Stimulated activated CD4-positive, alpha-beta T cell treated with anti-CD3 and anti-CD28 coated beads, Interleukin-2, amount 100 ng/mL, for 4 hours (primary cell): Measurements from ENCODE around the gene SKIDA1.

Experiments
- DNase-seq: peaks from one replicate; pipeline ENCODE4 v3.0.0-alpha.2; 2020; ENCODE audit warnings: low read depth

The SKIDA1 gene

DNA sequence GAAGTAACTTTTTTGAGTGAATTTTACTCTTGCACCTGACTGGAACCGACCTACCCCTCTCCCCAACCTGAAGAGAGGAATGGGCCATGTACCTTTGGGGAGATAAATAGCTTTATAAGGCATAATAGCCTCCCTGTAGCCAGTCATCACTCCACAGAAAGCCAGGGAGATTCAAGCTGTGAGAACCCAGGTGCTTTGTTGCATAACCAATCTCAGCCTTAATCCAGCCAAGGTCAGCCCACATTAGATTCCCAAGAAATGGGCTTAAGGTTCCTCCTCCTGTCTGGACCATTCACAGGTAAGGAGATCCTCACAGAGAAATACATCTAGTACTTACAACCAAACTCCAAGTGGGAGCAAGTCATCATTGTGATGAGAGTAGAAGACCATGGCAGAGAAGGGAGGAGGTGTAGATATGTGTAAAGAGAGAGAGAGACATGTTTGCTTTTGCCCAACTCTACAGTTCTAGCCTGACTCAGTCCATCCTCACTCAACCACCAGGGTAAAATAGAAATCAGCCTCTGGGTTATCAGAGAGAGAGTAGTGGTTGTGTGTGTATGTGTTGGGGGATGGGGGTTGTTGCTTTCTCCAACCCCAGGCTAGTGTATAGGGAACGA is 23.6 kb downstream of the SKIDA1 start:
- no peak for DNase-seq

DNA sequence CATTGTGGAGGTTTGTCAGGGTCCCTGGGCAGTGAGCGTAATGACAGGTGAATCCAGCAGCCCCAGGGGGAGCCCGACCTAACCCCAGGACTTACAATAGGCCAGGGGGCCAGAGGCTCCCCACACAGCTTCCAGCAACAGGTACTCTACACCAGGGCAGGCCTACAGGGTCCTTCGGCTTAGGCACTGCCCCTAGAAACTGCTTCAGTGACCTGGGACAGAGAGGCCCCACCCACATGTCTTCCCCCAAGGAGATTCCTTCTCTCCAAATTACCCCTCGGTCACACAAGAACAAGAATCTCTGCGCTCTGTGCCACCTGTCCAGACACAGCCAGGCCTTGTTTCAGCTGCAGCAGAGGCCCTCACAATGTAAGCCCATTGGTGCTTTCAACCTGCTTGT is 24.4 kb downstream of the SKIDA1 start:
- DNase-seq: no peak

DNA sequence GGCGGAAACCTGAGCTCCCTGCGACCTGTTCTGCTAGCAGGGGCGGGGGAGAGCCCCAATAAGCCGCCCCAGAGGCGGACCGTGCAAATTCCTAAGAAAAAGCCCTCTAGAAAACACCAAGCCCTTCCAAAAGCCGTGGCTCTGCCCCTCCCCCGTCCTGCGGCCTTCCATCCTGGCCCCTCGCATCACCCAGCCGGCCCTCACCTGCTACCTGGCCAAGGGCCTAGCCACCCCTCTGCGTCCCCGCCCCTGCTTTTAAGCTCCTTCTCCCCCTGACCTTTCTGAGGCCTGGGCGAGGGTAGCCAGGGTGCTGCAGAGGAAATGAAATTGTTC is 24.9 kb downstream of the SKIDA1 start:
- no peak for DNase-seq

DNA sequence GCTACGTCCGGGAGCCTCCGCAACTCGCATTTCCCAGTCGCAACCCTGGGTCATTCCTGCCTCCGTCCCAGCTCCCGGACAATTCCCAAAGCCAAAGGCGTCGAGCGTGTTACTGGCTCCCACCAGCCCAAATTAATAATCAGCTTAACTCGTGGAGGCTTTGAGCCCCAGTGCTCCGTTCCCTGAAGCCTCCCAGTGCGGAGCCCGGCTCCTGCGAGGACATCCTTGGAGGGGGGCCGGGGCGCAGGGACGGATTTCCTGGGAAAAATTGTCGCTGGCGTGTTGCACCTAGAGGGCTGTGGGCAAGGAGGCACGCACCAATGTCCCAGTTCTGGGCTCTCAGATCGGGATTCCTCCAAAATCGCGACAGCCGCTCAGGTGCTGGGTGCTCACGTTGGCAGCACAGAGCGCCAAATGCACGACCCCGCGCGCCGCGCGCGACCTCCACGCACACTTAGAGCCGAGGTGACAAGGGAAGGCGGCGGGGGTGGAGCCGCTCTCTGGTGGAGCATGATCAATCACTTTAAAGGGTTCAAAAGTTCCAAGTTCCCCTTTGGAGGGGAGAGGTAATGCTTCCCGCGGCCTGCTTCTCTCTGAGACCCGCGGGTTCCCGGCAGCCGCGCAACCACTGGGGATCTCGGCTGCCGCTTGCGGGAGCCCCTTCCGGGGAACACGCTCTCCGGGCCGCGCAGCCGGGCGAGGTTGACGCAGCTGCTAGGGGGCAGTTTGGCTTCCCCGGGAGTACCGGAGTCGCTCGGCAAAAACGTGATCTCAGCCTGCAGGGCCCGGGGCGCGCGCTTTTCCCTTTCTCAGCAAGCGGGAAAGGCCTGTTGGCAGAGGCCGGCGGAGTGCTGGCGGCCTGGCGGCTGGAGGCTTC is 25.5 kb downstream of the SKIDA1 start:
- no peak for DNase-seq

DNA sequence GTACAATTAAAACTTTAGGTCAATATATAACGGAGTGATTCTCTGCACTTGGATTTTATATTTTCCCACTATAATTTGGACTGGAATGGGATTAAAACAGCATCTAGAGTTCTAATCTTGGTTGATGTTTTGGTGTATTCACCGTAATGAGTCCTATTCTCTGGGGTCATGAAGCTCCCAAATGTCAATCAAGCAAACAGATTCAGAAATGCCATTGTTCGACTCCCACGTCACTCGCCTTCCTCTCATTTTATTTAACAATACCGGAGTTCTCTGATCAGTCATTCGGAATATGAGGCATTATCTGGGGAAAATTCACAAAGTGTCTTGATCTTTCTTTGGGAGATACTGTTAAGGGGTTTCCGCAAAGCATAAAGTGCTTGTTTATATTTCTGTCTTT is 26.5 kb downstream of the SKIDA1 start:
- no peak for DNase-seq

DNA sequence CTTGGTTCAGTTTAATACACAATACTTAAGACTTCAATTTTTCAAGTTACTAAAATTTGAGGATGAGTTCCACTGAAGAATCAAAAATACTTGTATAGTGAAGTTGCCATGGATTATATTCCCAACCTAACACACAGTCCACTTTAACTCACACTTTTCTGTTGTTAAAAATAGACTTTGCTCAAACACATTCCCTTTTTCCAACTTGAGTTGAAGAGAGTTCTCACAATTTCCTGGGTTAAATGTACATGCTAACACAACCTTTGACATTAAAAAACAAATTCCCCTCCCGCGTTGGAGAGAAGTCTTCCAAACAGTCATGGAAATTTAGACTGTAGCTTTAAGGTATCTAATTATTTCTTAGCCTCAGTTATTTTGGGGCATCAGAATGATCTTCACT is 27.1 kb downstream of the SKIDA1 start:
- DNase-seq: no peak

DNA sequence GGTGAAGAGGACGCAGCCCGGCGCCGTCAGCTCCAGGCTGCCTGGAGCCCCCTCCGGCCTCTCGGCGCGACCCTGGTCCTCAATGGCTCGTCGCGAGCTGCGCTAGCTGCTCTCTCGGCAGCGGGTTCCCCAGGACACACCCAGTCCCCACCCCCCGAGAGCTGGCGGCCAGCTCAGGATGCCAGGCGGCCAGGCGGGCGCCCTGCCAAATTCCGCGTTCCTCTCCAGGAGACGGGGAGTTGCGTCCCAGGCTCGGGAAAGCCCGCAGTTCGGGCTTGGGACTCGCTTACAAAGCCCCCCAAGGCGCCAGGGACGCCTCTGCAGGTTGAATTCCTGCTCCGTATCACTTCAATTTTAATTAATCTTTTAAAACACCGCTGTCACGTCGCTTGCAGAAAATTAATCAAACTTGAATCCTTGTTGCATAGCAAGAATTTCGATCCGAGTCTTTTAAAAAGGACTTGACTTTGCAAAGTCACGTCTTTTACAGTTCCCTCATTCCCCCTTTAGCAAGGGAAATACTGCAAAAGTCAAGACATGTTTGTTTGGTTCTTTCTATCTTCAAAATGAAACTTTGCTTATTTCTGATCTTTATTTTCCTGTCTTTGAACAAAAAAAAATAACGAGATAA is 28.2 kb downstream of the SKIDA1 start:
- DNase-seq: no peak

DNA sequence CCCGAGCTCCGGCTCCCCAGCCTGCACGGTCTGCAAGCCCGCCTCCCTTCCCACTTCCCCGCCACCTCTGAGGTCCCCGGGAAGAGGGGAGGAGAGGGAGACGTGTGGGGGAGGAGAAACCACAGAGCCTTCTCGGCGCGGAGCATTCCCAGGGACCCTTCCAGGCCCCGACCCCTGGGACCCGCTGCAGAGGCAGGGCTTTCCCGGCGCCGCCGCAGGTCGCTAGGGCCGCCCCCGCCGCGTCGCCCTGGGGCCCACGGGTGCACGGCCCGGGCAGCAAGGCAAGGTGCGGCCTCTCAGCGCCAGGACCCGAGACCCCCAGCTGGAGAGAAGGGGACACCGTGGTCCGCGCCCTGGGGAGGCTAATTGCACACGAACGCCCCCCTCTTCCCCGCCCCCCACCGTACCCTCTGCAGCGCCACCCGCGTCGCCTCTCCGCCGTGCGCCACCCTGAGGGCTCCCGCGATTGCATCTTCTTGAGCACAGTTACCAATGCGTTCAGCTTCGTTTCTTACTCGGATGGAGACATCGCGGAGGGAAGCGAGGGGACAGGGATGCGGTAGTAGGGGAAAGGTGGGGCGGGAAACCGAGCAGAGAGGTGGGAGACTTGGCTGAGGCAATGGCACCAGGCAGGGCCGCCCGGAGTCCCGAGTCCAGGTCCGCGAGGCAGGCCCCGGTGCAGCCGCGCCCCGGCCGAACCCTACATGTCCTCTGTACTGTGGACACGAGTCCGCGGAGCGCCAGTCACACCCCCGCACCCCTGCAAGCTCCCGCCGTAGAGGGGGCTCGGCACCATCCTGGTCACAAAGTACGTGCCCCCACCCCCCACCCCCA is 28.9 kb downstream of the SKIDA1 start:
- DNase-seq: no peak

DNA sequence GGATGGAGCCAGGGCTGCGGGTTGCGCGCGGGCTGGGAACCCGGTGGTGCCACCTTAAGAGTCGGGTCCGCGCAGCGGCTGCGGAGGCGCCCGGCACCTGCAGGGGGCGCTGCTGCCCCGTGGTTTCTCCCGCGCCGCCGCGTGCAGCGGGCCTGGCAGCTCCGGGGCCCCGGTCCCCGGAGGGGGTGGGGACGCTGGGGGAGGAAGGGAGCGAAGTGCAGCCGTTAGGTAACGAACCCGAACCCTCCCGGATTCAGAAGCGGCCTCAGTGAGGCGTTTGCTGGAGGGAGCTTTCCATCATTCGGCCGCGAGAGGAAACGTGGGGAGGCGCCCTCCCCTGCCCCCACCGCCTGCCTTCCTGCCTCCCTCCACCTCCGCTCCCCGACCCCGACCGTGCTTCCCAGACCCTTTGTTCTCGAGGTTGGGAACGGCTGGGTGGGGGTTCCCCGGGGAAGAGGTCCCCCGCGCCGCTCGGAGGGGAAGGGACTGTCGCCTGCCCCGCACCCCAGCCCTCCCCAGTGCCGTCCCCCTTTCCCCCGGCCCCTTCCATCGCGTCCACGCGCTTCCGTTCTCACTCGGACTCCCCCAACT is 29.6 kb downstream of the SKIDA1 start:
- DNase-seq: peak; percentile 80

DNA sequence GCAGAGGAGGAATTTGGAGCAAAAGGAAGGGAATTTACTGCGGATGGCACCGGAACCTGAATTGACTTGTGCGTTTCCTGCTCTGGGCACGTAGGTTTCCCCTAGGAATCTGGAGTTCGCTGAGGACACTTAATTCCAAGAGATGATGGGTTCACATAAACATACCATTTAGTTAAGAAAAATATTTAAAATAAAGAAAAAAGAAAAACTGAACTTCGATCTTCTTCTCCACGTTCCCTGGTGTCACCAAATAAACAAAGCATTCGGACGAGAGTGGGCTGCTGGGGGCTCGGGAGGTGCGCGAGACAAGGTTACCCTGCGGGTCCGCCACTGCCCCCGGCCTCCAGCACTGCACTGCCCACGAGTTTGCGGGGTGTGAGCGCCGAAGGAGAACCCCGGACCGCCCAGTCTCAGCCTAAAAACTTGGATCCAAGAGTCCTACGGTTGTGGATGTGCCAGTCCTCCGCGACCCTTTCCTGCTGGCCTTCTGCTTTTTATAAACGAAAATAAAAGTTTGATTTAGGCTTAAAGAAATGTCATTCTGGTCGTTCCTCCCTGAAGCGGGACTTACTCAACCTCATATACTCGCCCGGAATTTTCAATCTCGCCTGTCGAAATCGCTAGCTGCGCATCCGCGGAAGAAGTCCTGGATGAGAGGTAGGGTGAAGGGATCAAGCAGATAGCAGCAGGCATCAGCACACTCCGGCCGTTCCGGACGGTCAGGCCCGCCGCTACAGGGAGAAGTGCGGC is 30.3 kb downstream of the SKIDA1 start:
- no peak for DNase-seq

DNA sequence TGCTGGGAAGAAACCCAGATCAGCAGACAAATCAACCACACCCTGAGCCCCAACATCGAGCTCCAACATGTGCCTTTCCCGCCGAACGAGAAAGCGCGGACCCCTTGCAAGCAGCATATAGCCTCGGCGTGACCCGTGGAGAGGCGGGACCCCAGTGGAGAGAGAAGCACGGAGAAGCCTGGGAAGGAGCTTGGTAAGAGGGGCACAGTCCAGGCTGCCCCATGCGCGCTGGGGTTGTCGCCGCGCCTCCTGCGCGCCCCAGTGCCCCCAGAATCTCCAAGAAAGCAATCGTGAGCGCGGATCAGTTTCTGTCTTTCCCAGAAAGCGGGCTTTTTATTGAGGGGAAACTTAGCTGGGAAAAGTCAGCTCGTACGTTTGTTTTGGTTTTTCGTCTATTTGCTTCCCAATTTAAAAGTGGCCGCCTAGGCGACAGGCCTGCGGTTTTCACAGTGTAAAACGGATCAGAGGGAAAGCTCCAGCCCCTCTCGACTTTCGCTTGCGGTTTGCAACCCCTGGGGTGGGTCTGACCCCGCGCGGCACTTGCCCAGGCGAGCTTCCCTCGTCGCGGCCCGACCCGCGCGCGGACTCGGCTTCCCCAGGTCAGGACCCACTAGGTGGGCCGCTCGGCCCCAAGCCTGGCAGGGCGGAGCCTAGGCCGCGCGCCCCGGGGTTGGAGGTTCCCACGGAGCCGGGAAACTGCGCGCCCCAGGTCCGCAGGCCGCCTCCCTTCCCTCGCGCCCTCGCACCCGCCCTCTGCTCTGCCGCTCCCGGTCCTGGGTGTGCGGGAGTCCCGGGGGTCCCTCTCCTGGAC is 31.1 kb downstream of the SKIDA1 start:
- no peak for DNase-seq

DNA sequence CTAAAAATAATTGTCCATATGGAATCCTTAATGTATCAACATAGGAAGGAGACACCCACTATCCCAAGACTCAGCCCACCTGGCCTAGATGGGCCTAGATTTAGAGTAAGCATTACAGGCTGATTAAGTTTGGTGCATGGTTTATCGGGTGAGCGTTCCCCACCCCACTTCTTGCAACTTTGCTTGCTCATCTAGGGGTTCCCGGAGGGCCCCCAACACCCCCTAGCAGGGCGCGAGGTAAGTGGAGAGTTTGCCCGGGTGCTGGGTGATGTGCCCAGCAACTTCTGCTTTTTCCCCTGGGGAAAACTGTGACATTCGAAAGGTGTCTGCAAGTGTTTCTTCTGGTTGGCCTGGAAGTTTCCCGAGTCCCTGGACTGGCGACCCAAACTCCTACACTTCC is 31.7 kb downstream of the SKIDA1 start:
- no peak for DNase-seq

DNA sequence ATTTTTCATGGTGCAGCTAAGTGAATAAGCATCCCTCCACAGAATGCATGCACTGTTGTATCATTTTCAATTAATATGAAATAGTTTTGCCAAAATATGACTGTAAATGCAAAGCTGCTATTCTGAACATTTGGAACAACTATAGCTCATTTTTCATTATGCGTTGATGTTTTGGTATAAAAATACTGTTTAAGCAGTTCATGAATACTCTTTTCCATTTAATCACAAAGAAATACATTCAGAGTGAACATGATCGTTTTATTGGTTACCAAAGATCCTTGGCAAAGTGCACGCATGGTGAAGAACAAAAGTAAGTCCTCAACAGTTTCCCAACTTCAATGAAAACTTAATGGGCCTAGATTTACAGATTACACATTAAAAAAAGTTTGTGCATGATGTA is 33.1 kb downstream of the SKIDA1 start:
- DNase-seq: no peak

DNA sequence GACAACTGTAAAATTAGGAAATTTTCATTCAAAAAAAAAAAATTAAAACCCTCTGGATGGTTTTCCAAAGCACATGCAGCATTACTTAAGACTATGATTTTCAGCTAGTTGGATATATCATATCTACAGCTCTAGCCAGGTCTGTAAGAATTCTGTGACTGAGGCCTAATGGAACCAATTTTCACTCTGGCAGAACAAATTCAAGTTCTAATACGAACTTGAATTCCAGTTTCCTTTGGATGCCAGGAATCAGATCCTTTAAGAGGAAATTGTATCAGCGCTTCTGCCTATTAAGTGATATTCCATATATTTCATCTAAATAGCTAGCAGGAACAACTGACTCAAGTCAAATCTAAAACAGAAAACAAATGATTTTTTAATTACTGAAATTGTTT is 34.8 kb downstream of the SKIDA1 start:
- DNase-seq: no peak

DNA sequence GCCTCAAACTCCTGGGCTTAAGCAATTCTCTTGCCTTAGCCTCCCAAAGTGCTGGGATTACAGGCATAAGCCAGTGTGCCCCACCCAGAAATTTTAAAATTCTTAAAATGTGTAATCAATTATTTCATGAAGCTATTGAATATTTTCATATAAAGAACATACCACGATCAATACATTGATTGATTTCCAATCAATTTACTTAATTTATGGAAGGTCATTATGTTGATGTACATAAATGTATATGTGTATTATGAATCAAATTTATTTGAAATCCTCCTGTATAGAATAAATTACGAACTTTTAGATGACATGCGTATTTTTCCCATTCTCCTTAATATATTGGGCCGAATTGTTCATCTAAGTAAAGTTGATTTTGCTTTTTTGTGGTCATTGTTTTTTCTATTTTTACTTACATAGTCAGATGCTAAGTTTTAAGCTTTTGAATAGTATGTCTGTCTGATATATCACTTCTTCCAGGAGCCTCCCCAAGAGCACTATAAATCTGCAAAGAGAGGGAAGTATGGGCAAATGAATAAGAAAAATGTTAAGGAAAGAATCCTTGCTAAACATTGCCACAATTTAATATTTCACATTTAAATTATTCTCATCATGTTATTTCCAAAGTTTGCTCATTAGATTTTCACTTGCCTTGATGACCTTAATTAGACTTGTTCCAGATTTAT is 35.3 kb downstream of the SKIDA1 start:
- no peak for DNase-seq

DNA sequence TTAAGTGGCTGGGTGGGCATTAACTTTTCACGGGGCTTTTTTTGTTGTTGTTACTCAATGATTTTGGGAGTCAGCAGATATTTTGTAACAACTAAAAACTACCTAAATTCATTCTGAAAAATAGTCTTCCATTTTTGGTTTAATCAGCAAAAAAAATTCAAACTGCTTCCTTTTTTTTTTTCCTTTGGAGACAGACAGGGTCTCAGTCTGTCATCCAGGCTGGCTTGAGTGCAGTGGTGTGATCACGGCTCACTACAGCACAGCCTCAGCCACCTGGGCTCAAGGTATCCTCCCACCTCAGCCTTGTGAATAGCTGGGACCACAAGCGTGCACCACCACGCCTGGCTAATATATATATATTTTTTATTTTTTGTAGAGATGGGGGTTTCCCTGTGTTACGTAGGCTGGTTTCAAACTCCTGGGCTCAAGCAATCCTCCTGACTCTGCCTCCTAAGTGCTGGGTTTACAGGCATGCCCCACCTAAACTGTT is 36.5 kb downstream of the SKIDA1 start:
- DNase-seq: no peak

DNA sequence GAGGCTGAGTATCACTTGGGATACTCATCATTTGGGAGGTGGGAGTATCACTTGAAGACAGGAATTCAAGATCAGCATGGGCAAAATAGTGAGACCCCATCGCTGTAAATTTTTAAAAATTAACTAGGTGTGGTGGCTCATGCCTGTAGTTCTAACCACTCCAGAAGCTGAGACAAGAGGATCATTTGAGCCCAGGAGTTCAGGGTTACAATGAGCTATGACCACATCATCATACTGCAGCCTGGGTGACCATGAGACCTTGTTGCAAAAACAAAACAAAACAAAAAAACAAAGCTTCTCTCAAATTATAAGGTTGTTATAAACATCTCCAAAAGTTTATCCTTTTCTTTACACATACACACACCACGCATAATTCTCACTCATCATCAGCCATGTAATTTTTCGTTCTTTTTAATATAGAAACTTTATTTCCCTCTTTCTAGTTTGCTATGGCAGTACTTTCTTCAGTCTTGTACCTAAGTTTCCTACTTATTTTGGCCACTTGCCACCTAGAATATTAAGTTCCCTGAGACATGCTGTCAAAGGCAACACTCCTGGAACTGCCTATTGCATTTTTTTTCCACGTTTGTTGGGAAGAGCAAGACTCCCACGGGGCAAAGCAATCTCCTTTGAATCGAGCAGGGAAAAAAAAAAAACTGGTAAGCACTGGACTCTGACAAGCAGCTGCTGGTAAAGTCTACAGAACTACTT is 37.1 kb downstream of the SKIDA1 start:
- no peak for DNase-seq

DNA sequence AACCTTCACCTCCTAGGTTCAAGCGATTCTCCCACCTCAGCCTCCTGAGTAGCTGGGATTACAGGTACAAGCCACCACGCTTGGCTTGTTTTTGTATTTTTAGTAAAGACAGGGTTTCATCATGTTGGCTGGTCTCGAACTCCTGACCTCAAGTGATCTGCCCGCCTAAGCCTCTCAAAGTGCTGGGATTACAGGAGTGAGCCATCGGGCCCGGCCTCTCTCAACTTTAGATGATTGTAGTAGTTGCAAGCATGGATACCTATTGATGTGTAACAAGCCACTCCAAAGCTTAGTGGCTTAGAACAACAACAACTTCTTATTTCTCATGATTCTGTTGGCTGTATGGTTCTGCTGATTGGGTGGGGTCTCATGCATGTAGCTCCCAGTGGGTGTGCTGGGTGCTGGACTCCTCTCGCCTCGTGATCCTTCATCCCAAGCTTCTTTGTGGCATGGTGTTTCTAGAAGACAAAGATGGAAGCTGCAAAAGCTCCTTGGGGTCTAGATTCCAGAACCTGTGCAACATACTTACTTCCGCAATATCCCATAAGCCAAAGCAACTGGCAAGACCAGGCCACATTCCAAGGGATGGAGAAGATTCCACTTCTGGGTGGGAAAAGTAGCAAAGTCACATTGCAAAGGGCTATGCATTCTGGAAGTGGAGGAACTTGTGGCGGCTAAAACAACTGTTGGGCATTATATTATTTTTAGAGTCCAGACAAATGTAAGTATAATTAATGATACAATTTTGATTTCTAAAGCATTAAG is 37.9 kb downstream of the SKIDA1 start:
- no peak for DNase-seq
